ENCODE measurements around the gene LRSAM1.

DNA sequence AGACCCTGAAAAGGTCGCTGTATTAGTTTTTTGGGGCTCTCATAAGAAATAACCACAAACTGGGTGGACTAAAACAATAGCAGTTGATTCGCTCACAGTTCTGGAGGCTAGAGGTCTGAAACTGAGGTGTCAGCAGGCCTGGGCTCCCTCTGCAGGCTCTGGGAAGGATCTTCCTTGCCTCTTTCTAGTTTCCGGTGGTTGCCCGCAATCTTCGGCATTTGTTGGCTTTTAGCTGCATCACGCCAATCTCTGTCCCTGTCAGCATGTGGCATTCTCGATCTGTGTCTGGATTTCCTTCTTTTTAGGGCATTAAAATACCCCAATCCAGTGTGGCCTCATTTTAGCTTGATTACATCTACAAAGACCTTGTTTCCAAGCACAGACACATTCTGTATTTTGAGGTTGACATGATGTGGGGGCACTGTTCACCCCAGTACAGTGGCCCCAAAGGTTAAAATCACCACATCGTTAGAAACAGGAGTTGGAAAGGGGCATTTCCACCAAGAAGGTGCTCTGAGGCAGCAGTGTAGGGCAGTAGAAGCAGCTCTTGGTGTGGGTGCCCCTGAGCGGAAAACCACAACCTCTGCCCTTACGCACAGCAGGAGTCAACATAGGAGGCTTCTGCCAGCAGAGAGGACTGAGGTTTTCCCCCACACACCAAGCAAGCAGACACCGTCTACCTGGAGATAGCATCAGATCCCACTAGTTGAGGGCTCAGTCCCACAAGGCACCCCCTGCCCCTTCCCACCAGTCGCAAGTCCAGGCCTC is 13.6 kb upstream of the LRSAM1 start:
- TF ChIP-seq, protein P1, sequence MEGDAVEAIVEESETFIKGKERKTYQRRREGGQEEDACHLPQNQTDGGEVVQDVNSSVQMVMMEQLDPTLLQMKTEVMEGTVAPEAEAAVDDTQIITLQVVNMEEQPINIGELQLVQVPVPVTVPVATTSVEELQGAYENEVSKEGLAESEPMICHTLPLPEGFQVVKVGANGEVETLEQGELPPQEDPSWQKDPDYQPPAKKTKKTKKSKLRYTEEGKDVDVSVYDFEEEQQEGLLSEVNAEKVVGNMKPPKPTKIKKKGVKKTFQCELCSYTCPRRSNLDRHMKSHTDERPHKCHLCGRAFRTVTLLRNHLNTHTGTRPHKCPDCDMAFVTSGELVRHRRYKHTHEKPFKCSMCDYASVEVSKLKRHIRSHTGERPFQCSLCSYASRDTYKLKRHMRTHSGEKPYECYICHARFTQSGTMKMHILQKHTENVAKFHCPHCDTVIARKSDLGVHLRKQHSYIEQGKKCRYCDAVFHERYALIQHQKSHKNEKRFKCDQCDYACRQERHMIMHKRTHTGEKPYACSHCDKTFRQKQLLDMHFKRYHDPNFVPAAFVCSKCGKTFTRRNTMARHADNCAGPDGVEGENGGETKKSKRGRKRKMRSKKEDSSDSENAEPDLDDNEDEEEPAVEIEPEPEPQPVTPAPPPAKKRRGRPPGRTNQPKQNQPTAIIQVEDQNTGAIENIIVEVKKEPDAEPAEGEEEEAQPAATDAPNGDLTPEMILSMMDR (IDR thresholded peaks at IDR 0.05; ENCODE audit: low read depth, low read length), result no peak
- TF ChIP-seq EZH2phosphoT487 (IDR thresholded peaks at IDR 0.05; ENCODE audit: low read depth), result no peak
